IMR-90 (cell line): ENCODE results near the gene ROCK2. TPM values are rescaled to one million over a fixed set of nuclear protein-coding genes. Genes with fewer than 3 reads are reported as not detected.

Experiments used
- ATAC-seq: fragments of 200-7000 bp; cut with Tn5 transposase; 2 replicates; pipeline ENCODE4 v1.9.1; 2020; ENCODE audit warnings: low read depth, mild to moderate bottlenecking, moderate library complexity
- BruUV-seq: library from RNA; stranded (reverse); fragments of 400-500 nt; replicated peaks from 2 replicates; lab custom pipeline; 2021; lab: Mats Ljungman, UMichigan
- CTCF ChIA-PET: fragments of 300-600 bp; formaldehyde crosslinking; extraction: SDS; loops from one replicate; lab custom pipeline; 2021; ENCODE audit warnings: antibody characterized with exemption; lab: Yijun Ruan, JAX
- POLR2A ChIA-PET: fragments of 300-600 bp; sonication (Branson Sonifier 250); formaldehyde crosslinking; loops from one replicate; lab custom pipeline; 2022; ENCODE audit warnings: antibody characterized with exemption; ENCODE audit not compliant: unreplicated experiment; lab: Charles Lee
- DNase-seq: peaks from one replicate; pipeline ENCODE4 v3.0.0; 2013
- H2AFZ ChIP-seq: replicated peaks from 2 replicates; pipeline ENCODE3; 2013; ENCODE audit warnings: low read length, mild to moderate bottlenecking; ENCODE audit not compliant: poor library complexity
- H2AK5ac ChIP-seq: 2 replicates; pipeline ENCODE4 v1.6.1; 2013; ENCODE audit warnings: low read depth, low read length, inconsistent platforms
- H2AK9ac ChIP-seq: replicated peaks from 2 replicates; pipeline ENCODE3; 2013; ENCODE audit warnings: mild to moderate bottlenecking, low read depth, low read length, moderate library complexity; ENCODE audit not compliant: poor library complexity
- H2BK120ac ChIP-seq: 2 replicates; pipeline ENCODE4 v1.6.1; 2013; ENCODE audit warnings: low read depth, low read length, inconsistent platforms
- H2BK15ac ChIP-seq: 3 replicates; pipeline ENCODE4 v1.6.1; 2013; ENCODE audit warnings: low read depth, low read length, inconsistent platforms
- H2BK20ac ChIP-seq: 2 replicates; pipeline ENCODE4 v1.6.1; 2013; ENCODE audit warnings: low read depth, mild to moderate bottlenecking, inconsistent platforms, low read length, moderate library complexity
- H2BK5ac ChIP-seq: 2 replicates; pipeline ENCODE4 v1.6.1; 2013; ENCODE audit warnings: mild to moderate bottlenecking, low read depth, low read length, inconsistent platforms; ENCODE audit not compliant: poor library complexity, severe bottlenecking
- H3K14ac ChIP-seq: replicated peaks from 2 replicates; pipeline ENCODE4 v1.6.1; 2013; ENCODE audit warnings: low read depth, low read length, inconsistent platforms
- H3K18ac ChIP-seq: 2 replicates; pipeline ENCODE4 v1.6.1; 2013; ENCODE audit warnings: low read depth, low read length, control low read depth
- H3K23ac ChIP-seq: 2 replicates; pipeline ENCODE4 v1.6.1; 2013; ENCODE audit warnings: low read depth, low read length, inconsistent platforms
- H3K27ac ChIP-seq: 2 replicates; pipeline ENCODE4 v1.5.1; 2013; ENCODE audit warnings: mild to moderate bottlenecking, control low read depth, low read length; ENCODE audit not compliant: insufficient read depth
- H3K27me3 ChIP-seq: 2 replicates; pipeline ENCODE4 v1.6.1; 2013; ENCODE audit warnings: low read length; ENCODE audit not compliant: control insufficient read depth, insufficient read depth
- H3K36me3 ChIP-seq: 2 replicates; pipeline ENCODE4 v1.6.1; 2013; ENCODE audit warnings: low read length, mixed read lengths; ENCODE audit not compliant: control insufficient read depth, insufficient read depth
- H3K4ac ChIP-seq: 2 replicates; pipeline ENCODE4 v1.6.1; 2013; ENCODE audit warnings: low read depth, low read length, inconsistent platforms
- H3K4me1 ChIP-seq: 2 replicates; pipeline ENCODE4 v1.6.1; 2013; ENCODE audit warnings: low read length, mixed read lengths; ENCODE audit not compliant: control insufficient read depth, insufficient read depth
- H3K4me2 ChIP-seq: 2 replicates; pipeline ENCODE4 v1.6.1; 2013; ENCODE audit warnings: low read depth, mild to moderate bottlenecking, control low read depth, low read length, moderate library complexity
- H3K4me3 ChIP-seq: 2 replicates; pipeline ENCODE4 v1.5.1; 2013; ENCODE audit warnings: low read depth, mild to moderate bottlenecking, control low read depth, low read length, moderate library complexity; ENCODE audit not compliant: insufficient read depth
- H3K56ac ChIP-seq: 2 replicates; pipeline ENCODE4 v1.6.1; 2013; ENCODE audit warnings: low read length, inconsistent platforms; ENCODE audit not compliant: insufficient read depth; ENCODE audit errors: extremely low read depth
- H3K79me1 ChIP-seq, 2 experiments: 2 replicates each; pipeline ENCODE4 v1.6.1; 2013; ENCODE audit warnings: low read length in 2 of 2, inconsistent platforms in 1 of 2, low read depth in 1 of 2
- H3K9ac ChIP-seq: 2 replicates; pipeline ENCODE4 v1.6.1; 2013; ENCODE audit warnings: low read depth, low read length, control low read depth
- H3K9me1 ChIP-seq: 2 replicates; pipeline ENCODE4 v1.6.1; 2013; ENCODE audit warnings: low read length, inconsistent platforms; ENCODE audit not compliant: insufficient read depth
- H3K9me3 ChIP-seq: 2 replicates; pipeline ENCODE4 v1.6.1; 2013; ENCODE audit warnings: low read length; ENCODE audit not compliant: control insufficient read depth, insufficient read depth
- H4K20me1 ChIP-seq: 2 replicates; pipeline ENCODE4 v1.6.1; 2013; ENCODE audit warnings: low read length, inconsistent platforms; ENCODE audit not compliant: insufficient read depth
- H4K5ac ChIP-seq: 2 replicates; pipeline ENCODE4 v1.6.1; 2013; ENCODE audit warnings: mild to moderate bottlenecking, low read depth, low read length, control low read depth
- H4K8ac ChIP-seq, 2 experiments: 2 replicates each; pipeline ENCODE4 v1.6.1; 2013; ENCODE audit warnings: low read depth in 2 of 2, low read length in 2 of 2, control low read depth in 1 of 2, inconsistent platforms in 1 of 2
- H4K91ac ChIP-seq: 2 replicates; pipeline ENCODE4 v1.6.1; 2013; ENCODE audit warnings: low read depth, low read length, inconsistent platforms; ENCODE audit not compliant: insufficient read depth
- ELK1 ChIP-seq: fragments of 150-350 bp; IDR thresholded peaks from 2 replicates; pipeline ENCODE4 v1.6.1; 2016; ENCODE audit warnings: low read depth, mild to moderate bottlenecking, low read length, moderate library complexity, borderline replicate concordance
- FOS ChIP-seq: fragments of 150-350 bp; IDR thresholded peaks from 2 replicates; pipeline ENCODE4 v1.6.1; 2016; ENCODE audit warnings: low read depth, low read length
- WGBS, 2 experiments: methylation state at CpG; one replicate each; pipeline versions ENCODE4 v1.1.5 to v1.1.7; 2013; ENCODE audit warnings: missing lambda C conversion rate in 2 of 2; ENCODE audit not compliant: insufficient read length in 1 of 2; ENCODE audit errors: extremely low coverage in 2 of 2; 5-methylcytosine and 5-hydroxymethylcytosine counted together
- dilution Hi-C: fragments of 300-500 bp; cut with HindIII; formaldehyde crosslinking; loops from one replicate; pipeline ENCODE4 v1.14.3; 2018; ENCODE audit warnings: low sequenced_read_pairs; ENCODE audit not compliant: unreplicated experiment
- in situ Hi-C: fragments of 300-500 bp; cut with MboI; formaldehyde crosslinking; loops from 3 replicates; pipeline ENCODE4 v1.14.3; 2019; ENCODE audit warnings: low sequenced_read_pairs, inconsistent platforms, mixed read lengths
- intact Hi-C: fragments of 100-400 bp; cut with micrococcal nuclease; formaldehyde crosslinking; loops from 2 replicates; pipeline ENCODE4 v1.10.0; 2022
- polyA plus RNA-seq, 3 experiments: library from polyadenylated mRNA; depleted of rRNA; stranded (reverse); fragments of >200 nt; gene quantifications; 2 replicates each; pipeline ENCODE4 v1.2.3, GENCODE V29; 2012; ENCODE audit warnings: low replicate concordance in 1 of 3
- total RNA-seq: library from RNA; depleted of rRNA; stranded (reverse); fragments of >200 nt; gene quantifications from 2 replicates; pipeline ENCODE4 v1.2.3, GENCODE V29; 2012

The ROCK2 gene
- total and polyA plus RNA-seq, 2 of the 4 experiments (the other 2 are of a cell fraction): 9.0 to 28.3 TPM

DNA sequence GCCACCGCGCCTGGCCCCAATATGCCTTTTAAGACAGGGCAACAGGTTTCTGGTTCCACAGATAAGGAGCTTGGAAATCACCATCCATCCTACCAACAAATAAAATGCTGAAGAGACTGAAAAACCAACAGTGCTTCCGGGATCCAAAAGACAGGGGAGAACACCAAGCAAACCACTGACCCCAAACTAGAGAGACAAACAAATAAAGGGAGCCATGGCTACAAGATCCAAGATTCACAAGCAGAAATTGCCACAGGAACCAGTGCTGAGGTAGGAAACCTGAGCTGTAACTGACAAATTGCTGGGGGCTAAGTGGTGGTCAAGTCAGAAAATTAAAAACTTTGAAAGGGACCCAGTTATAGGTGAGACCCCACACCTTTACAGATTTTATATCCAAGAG lies 76.5 kb downstream of the ROCK2 start:
- no peak overlapping the region for H2BK120ac ChIP-seq
- POLR2A ChIA-PET: no interaction called here

More for the DNA sequence above, 76.5 kb downstream of the ROCK2 start:
- Histone ChIP-seq H3K27me3 (no peaks in the 10 kb centered on the region), H4K5ac (no peak overlapping the region), H2AFZ (no peak overlapping the region), H2AK5ac (no peak overlapping the region), H3K9me3 (no peaks in the 10 kb centered on the region), H3K56ac (no peak overlapping the region), H3K4ac (no peak overlapping the region), H3K79me1 (peaks cover 37 to 78% of the 10 kb centered on the region in 2 experiments), H2BK15ac (no peak overlapping the region), H3K18ac (no peak overlapping the region), H3K14ac (no peak overlapping the region), H4K91ac (no peak overlapping the region), H2BK20ac (no peak overlapping the region), H2BK5ac (no peak overlapping the region), H3K9ac (no peak overlapping the region), H4K8ac (no peak overlapping the region), H3K4me3 (no peak overlapping the region), H4K20me1 (peaks cover 32% of the 10 kb centered on the region; the same call in 1 of the 2 replicates), H3K4me1 (peaks cover 6% of the 10 kb centered on the region), H3K9me1 (peaks cover 9% of the 10 kb centered on the region; the same call in 1 of the 2 replicates), H3K27ac (no peak overlapping the region), H3K23ac (no peak overlapping the region), H2AK9ac (no peak overlapping the region), H3K36me3 (peaks cover 3% of the 10 kb centered on the region), H3K4me2 (no peak overlapping the region)
- intact Hi-C loops: no loop called here
- no TSS peak for BruUV-seq
- no peak for ATAC-seq
- TF ChIP-seq FOS (no peak), ELK1 (no peak)
- dilution Hi-C loops: no loop called here
- CTCF ChIA-PET: no interaction called here
- no peak for DNase-seq
- WGBS, 2 experiments: 100% methylated on average over 2 of the region's 3 CpGs; no CpG with 5 or more reads in 1 of the 2 experiments
- in situ Hi-C loops: no loop called here
